T1000 (cell line): ENCODE measurements around the gene PDGFB.

Experiments used
- DNase-seq: peaks from one replicate; lab custom pipeline; 2025; ENCODE audit warnings: mixed read lengths; lab: John Stamatoyannopoulos, UW

Gene PDGFB

GRCh38 chr22:39205344-39206021 is 39.3 kb downstream of the PDGFB start:
- no peak for DNase-seq

GRCh38 chr22:39204216-39204615 is 40.6 kb downstream of the PDGFB start:
- no peak for DNase-seq

GRCh38 chr22:39197578-39197977 is 47.2 kb downstream of the PDGFB start:
- no peak for DNase-seq

- DNase-seq = no peak
These were observed 50.7 kb downstream of the PDGFB start for GRCh38 chr22:39194098-39194497.

GRCh38 chr22:39188809-39189208 is 56.0 kb downstream of the PDGFB start:
- DNase-seq = no peak

GRCh38 chr22:39185601-39186012 is 59.2 kb downstream of the PDGFB start:
- DNase-seq = no peak

GRCh38 chr22:39184586-39185577 is 59.9 kb downstream of the PDGFB start:
- DNase-seq = no peak

GRCh38 chr22:39183991-39184585 is 60.7 kb downstream of the PDGFB start:
- no peak for DNase-seq

- no peak for DNase-seq
These were observed 62.2 kb downstream of the PDGFB start for GRCh38 chr22:39182478-39183030.

GRCh38 chr22:39181778-39182177 is 63.0 kb downstream of the PDGFB start:
- DNase-seq = no peak

GRCh38 chr22:39181356-39181755 is 63.4 kb downstream of the PDGFB start:
- DNase-seq = no peak

- DNase-seq = no peak
These were observed 64.9 kb downstream of the PDGFB start for GRCh38 chr22:39179841-39180335.

GRCh38 chr22:39179401-39179827 is 65.4 kb downstream of the PDGFB start:
- DNase-seq = no peak

- no peak for DNase-seq
These were observed 66.3 kb downstream of the PDGFB start for GRCh38 chr22:39178206-39179111.

GRCh38 chr22:39177791-39178190 is 67.0 kb downstream of the PDGFB start:
- no peak for DNase-seq

- DNase-seq = no peak
These were observed 67.4 kb downstream of the PDGFB start for GRCh38 chr22:39177456-39177775.

GRCh38 chr22:39176714-39177455 is 67.9 kb downstream of the PDGFB start:
- no peak for DNase-seq

- peak; percentile 54 for DNase-seq
These were observed 68.6 kb downstream of the PDGFB start for GRCh38 chr22:39176143-39176713.

GRCh38 chr22:39175353-39176142 is 69.2 kb downstream of the PDGFB start:
- no peak for DNase-seq
